Measurements from ENCODE around the gene PLAC1.
A peak's percentile ranks its signal among the peaks of the same experiment; 100 is the strongest.

Gene PLAC1

DNA sequence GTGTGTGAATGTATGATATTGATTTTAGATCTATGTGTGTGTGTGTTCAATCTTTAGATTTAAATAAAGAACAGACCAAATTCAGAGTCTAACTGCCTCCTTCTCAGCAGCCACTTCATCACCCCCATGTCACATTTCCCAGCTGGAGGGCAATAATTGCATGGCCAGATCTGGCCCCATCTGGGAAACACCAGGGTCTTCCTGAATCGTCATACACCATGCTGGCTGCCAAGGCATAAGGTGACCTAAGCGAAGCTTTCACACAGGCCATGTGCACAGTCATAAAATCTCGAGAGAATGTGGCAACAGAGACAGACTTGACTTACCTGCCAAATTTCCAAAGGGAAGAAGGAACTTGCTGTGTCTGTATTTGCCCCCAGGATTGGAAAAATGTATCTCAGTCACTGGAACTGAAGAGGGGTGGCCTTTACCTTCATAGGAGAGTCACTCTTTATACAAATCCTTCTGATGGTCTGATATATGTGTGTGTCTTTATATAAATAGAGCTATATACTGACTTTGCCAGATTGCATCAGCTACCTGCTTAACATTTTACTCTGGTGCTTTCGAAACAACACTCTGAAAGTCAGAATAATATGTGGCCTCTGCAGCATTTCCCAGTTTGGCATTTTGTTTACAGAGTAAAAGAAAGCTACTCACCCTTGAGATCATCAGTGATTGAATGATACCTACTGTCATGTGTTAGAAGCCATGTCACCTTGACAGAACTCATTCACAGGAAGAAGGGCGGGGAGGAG lies at the start of gene PLAC1:
Gene PLAC1 (minus strand): TSS at position 470 of the 758 bp plus-strand sequence. CDS start 91,789 bp downstream, outside the sequence.
- DNase-seq, result no peak

- DNase-seq, result no peak
Observed at GRCh38 chrX:134706138-134706537, 47.9 kb upstream of the PLAC1 start.

GRCh38 chrX:134695999-134696398 lies 37.7 kb upstream of the PLAC1 start:
- DNase-seq, result no peak

GRCh38 chrX:134694333-134695322 lies 36.4 kb upstream of the PLAC1 start:
- DNase-seq, result no peak

- no peak for DNase-seq
Observed at GRCh38 chrX:134693644-134694043, 35.4 kb upstream of the PLAC1 start.

GRCh38 chrX:134692990-134693389 lies 34.7 kb upstream of the PLAC1 start:
- DNase-seq, result no peak

DNA sequence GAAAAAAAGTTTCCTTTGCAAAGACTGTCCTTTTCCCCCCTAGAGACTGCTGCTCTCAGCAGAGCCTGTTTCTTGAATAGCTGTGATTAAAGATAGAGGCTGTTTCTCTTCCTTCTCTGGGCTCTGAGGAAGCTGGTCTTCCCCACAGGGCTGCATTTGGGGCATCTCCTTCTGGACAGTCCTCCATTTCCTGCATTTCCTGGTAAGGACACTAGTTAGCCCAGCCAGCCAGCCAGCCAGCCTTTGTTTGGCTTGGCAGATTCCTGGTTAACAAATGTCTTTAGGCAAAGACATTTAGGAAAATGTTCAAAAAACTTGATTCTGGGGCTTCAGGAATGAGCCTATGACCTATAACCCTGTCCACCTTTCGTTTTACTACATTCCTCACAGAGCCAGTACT lies 34.0 kb upstream of the PLAC1 start:
- no peak for DNase-seq

- no peak for DNase-seq
Observed at GRCh38 chrX:134691453-134691852, 33.2 kb upstream of the PLAC1 start.

- no peak for DNase-seq
Observed at GRCh38 chrX:134688839-134689238, 30.6 kb upstream of the PLAC1 start.

GRCh38 chrX:134688031-134688823 lies 30.0 kb upstream of the PLAC1 start:
- DNase-seq, result no peak

DNA sequence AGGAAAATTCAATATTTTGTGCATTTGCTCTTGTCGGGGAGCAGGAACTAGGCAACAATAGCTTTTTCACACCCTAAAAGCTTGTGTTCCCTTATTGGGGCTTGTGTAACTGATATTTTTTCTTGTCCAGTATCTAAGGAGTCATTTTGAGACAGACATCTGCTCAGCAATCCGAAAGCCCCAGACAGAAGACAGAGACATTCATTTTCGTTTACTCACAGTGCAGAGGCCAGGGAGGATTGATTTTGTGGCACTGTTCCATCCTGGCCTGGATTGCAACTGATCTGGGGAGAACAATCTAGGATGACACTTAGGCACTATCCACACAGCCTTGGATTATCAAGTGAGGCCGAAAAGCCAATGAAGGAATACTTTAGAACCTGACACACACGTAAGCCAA lies 27.4 kb upstream of the PLAC1 start:
- no peak for DNase-seq

- DNase-seq, result peak; percentile 45
Observed at GRCh38 chrX:134684956-134685355, 26.7 kb upstream of the PLAC1 start.

DNA sequence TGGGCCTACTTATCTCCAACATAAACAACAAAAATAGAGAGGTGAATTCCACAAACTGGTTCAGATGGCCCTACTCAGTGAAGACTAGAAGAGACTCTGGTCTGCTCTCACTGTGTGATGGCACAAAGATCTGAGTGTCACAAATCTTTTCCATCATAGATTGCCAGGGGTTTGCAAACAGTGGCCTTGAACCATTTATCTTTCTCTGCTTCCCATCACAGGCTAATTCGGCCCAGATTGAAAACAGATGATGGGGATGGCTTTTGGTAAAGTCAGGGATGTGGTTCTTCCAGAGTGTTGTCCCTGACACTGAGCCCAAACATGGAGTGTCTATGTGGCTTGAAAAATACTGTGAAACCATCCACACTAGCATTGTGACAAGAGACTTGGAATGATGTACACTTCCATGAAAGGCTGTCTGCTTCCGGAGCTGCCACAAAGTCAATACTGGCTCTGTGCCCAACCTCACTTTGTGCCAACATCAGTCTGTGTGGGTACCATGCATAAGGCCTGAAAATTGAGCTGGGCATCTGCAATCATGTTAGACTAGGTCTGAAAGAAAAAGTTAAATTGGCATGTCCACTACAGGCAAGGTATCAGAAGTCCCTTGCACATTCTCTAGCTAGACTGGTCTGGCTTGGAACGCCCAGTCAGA lies 25.2 kb upstream of the PLAC1 start:
- peak; percentile 83 for DNase-seq

DNA sequence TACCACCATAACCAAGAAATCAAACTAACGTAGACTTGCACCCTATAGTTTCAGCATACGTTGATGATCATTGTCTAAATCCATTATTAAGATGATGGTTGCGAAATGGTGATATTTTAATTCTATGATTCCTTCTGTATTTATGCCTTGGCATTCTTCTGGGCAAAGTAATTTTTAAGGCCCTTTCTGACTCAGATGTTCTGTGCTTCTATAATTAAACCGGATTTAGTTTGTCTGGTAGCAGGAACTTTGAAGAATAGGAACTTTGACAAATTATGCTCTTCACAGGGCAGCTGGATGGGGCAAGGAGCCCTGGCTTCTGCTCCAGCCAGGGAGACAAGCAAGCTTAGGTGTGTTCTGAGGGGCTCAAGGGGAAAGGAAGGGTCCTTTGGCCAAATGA lies 23.8 kb upstream of the PLAC1 start:
- no peak for DNase-seq

- no peak for DNase-seq
Observed at GRCh38 chrX:134679644-134680043, 21.4 kb upstream of the PLAC1 start.

GRCh38 chrX:134679221-134679620 lies 20.9 kb upstream of the PLAC1 start:
- no peak for DNase-seq

DNA sequence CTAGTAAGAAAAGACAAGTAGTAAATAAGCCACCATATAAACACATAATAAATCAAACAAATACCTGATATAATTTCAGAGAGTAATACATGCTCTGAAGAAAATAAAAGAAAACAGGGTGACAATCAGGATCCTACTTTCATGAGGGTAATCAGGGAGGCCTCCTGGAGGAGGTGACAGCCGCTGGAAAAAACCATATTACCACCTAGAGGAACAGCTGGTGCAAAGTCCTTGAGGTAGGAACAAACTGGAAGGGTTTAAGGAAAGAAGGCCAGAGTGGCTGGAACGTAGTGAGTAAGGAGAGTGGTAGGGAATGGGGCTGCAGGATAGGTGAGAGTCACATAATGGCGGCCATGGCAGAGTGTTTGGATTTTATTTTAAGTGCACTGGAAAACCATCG lies 19.1 kb upstream of the PLAC1 start:
- DNase-seq, result no peak

GRCh38 chrX:134676436-134676835 lies 18.2 kb upstream of the PLAC1 start:
- no peak for DNase-seq

DNA sequence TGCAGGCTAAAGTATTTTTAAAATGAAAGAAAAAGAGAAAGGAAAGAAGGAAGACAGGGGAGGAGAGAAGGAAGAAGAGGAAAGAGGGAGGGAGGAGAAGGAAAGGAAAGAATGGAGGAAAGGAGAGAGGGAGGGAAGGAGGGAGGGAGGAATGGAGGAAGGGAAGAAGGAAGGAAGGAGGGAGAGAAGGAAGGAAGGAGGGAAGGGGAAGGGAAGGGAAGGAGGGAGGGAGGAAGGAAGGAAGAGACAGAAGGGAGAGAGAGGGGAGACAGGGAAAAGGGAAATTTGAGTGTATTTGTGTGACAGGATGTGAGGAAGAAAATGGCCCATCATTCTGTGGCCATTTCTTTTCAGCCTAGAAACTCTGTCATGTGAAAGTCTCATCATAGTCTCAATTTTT lies 14.9 kb upstream of the PLAC1 start:
- DNase-seq, result no peak

DNA sequence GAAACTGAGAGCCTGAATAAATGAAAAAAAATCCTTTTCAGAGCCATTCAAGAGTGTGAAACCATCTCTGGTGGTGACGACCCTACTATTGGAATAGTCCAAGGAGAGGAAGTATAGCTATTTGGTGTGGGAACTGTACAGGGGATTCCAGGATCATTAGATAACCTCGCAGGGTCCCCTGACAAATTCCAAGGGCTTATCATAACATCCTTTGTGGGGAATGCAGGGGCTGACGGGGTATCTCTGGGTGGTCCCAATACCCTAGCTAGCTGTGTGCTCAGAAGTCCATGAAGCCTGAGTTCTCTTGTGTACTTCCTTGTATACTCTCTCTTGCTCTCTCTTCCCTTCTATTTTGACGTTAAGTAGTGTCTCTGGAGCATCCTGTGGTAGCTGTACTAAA lies 13.8 kb upstream of the PLAC1 start:
- no peak for DNase-seq

DNA sequence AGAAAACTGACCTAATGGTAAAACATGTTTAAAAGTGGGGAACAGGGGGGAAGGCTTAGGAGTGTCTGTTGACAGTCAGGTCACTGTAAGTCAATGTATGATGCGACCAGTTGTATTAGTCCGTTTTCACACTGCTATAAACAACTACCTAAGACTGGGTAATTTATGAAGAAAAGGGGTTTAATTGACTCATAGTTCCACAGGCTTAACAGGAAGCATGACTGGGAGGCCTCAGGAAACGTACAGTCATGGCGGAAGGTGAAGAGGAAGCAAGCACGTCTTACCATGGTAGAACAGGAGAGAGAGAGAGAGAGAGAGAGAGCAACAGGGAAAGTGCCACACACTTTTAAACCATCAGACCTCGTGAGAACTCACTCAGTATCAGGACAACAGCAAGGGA lies 13.0 kb upstream of the PLAC1 start:
- DNase-seq, result no peak

DNA sequence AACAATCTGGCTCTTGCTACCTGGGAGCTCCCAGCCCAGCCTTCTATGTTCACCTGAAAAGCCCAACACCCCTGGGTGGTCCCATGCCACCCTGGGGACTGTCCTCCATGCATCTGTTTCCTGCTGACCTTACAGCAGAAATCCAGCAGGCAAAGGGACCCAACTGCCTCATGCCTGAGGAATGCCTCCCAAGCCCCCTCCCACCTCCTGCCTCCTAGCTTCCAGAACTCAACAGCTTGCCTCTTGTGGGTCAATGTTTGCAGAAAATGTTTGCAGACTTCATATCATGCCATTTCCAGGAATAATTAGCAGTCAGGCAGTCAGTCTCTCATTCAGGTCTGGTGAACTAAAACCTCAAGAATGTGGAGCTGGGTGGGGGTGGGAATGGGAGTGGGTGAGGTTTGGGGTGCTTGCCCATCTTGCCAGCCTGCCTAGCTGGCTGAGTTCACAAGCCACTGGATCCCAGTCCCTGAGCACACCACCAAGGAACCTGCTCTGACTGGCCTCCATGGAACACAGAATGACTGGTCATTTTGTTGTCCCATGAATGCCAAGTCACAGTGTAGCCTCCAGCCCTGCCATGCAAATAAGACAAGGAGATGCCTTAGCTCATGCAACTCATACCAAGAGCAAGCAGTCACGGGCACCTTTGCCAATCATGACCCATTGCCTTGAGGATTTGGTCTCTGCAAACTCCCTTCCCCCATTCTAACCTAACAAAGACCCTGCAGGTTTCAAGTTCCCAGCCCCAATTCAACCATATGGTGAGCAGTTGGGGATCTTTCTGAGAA lies 12.1 kb upstream of the PLAC1 start:
- DNase-seq, result no peak

Data from NCI-H1105 treated with DMSO at 0.1 percent for 48 hours (cell line).